ENCODE measurements around the gene CNTNAP2. TPM values are rescaled to one million over a fixed set of nuclear protein-coding genes. Genes with fewer than 3 reads are reported as not detected.

The CNTNAP2 gene
- total RNA-seq, 1 experiment from 2014 or later, result 42.5 TPM

- Mint-ChIP-seq H3K36me3 (ENCODE audit: insufficient read depth, unreplicated experiment) (peaks cover 7% of the 10 kb centered on the region), H3K4me1 (ENCODE audit: low read depth, unreplicated experiment) (no peaks in the 10 kb centered on the region), H3K4me3 (ENCODE audit: unreplicated experiment) (no peak overlapping the region), H3K27ac (ENCODE audit: unreplicated experiment) (no peak overlapping the region), H3K27me3 (ENCODE audit: insufficient read depth, unreplicated experiment) (no peaks in the 10 kb centered on the region), H3K9me3 (ENCODE audit: unreplicated experiment) (peaks cover under 1% of the 10 kb centered on the region)
- TF ChIP-seq CTCF (IDR thresholded peaks at IDR 0.05; ENCODE audit: insufficient read depth in 1 of 2, low read depth in 1 of 2, low read length in 1 of 2, severe bottlenecking in 1 of 2, unreplicated experiment in 1 of 2), result no peak
- Histone ChIP-seq H3K36me3 (ENCODE audit: control insufficient read depth, insufficient read depth, low read length) (no peaks in the 10 kb centered on the region), H3K27me3 (replicated peaks; ENCODE audit: control insufficient read depth, insufficient read depth, low read length) (no peaks in the 10 kb centered on the region), H3K4me1 (no peaks in the 10 kb centered on the region), H3K9me3 (no peaks in the 10 kb centered on the region), H3K4me3 (ENCODE audit: low read depth, low read length) (no peak overlapping the region)
- ChIA-PET CTCF (no interaction called here), POLR2A (no interaction called here)
- BruUV-seq (replicated peaks), result no TSS peak
- intact Hi-C loops (cut with micrococcal nuclease; ENCODE audit: unreplicated experiment), result no loop called here
- no peak for DNase-seq
These were observed 2278.0 kb downstream of the CNTNAP2 start for GRCh38 chr7:148394582-148394981.

- no TSS peak for BruUV-seq (replicated peaks)
- no peak overlapping the region for H3K4me3 ChIP-seq (ENCODE audit: low read depth, low read length)
- ChIA-PET CTCF (no interaction called here), POLR2A (no interaction called here)
- H3K27ac Mint-ChIP-seq (ENCODE audit: unreplicated experiment), result peak overlapping the region; percentile 54
- H3K9me3 Mint-ChIP-seq (ENCODE audit: unreplicated experiment), result no peaks in the 10 kb centered on the region
- H3K9me3 ChIP-seq, result no peaks in the 10 kb centered on the region
- H3K27me3 ChIP-seq (replicated peaks; ENCODE audit: control insufficient read depth, insufficient read depth, low read length), result no peaks in the 10 kb centered on the region
- no peaks in the 10 kb centered on the region for H3K27me3 Mint-ChIP-seq (ENCODE audit: insufficient read depth, unreplicated experiment)
- no peak for TF ChIP-seq CTCF (IDR thresholded peaks at IDR 0.05; ENCODE audit: insufficient read depth in 1 of 2, low read depth in 1 of 2, low read length in 1 of 2, severe bottlenecking in 1 of 2, unreplicated experiment in 1 of 2)
- no peak overlapping the region for H3K4me3 Mint-ChIP-seq (ENCODE audit: unreplicated experiment)
- intact Hi-C loops (cut with micrococcal nuclease; ENCODE audit: unreplicated experiment), result loop anchor here (1.0 kb wide), 1 partner anchor 38 kb away; no protein-coding TSS in a partner anchor
- DNase-seq, result no peak
- H3K4me1 Mint-ChIP-seq (ENCODE audit: low read depth, unreplicated experiment), result no peaks in the 10 kb centered on the region
- no peaks in the 10 kb centered on the region for H3K4me1 ChIP-seq
- no peaks in the 10 kb centered on the region for H3K36me3 ChIP-seq (ENCODE audit: control insufficient read depth, insufficient read depth, low read length)
- peaks cover 4% of the 10 kb centered on the region for H3K36me3 Mint-ChIP-seq (ENCODE audit: insufficient read depth, unreplicated experiment)
These were observed 2278.8 kb downstream of the CNTNAP2 start for GRCh38 chr7:148395352-148395811.

GRCh38 chr7:148395990-148396716 is 2279.6 kb downstream of the CNTNAP2 start:
- no peak for DNase-seq
- intact Hi-C loops (cut with micrococcal nuclease; ENCODE audit: unreplicated experiment), result loop anchor here (1.0 kb wide), 1 partner anchor 39 kb away; no protein-coding TSS in a partner anchor
- CTCF ChIA-PET, result no interaction called here
- H3K27ac Mint-ChIP-seq (ENCODE audit: unreplicated experiment), result peak overlapping the region; percentile 54
- no peaks in the 10 kb centered on the region for H3K27me3 Mint-ChIP-seq (ENCODE audit: insufficient read depth, unreplicated experiment)
- peaks cover 4% of the 10 kb centered on the region for H3K36me3 Mint-ChIP-seq (ENCODE audit: insufficient read depth, unreplicated experiment)
- no peak overlapping the region for H3K4me3 ChIP-seq (ENCODE audit: low read depth, low read length)
- H3K27me3 ChIP-seq (replicated peaks; ENCODE audit: control insufficient read depth, insufficient read depth, low read length), result no peaks in the 10 kb centered on the region
- no peaks in the 10 kb centered on the region for H3K4me1 Mint-ChIP-seq (ENCODE audit: low read depth, unreplicated experiment)
- H3K9me3 ChIP-seq, result no peaks in the 10 kb centered on the region
- BruUV-seq (replicated peaks), result no TSS peak
- POLR2A ChIA-PET, result no interaction called here
- no peaks in the 10 kb centered on the region for H3K9me3 Mint-ChIP-seq (ENCODE audit: unreplicated experiment)
- H3K4me1 ChIP-seq, result no peaks in the 10 kb centered on the region
- H3K4me3 Mint-ChIP-seq (ENCODE audit: unreplicated experiment), result no peak overlapping the region
- no peak for TF ChIP-seq CTCF (IDR thresholded peaks at IDR 0.05; ENCODE audit: insufficient read depth in 1 of 2, low read depth in 1 of 2, low read length in 1 of 2, severe bottlenecking in 1 of 2, unreplicated experiment in 1 of 2)
- H3K36me3 ChIP-seq (ENCODE audit: control insufficient read depth, insufficient read depth, low read length), result no peaks in the 10 kb centered on the region

All from Caco-2 (cell line).